Measurements from ENCODE around the gene AOAH.

The AOAH gene

GRCh38 chr7:36598054-36598674 lies 126.1 kb downstream of the AOAH start:
- no peak for DNase-seq

DNA sequence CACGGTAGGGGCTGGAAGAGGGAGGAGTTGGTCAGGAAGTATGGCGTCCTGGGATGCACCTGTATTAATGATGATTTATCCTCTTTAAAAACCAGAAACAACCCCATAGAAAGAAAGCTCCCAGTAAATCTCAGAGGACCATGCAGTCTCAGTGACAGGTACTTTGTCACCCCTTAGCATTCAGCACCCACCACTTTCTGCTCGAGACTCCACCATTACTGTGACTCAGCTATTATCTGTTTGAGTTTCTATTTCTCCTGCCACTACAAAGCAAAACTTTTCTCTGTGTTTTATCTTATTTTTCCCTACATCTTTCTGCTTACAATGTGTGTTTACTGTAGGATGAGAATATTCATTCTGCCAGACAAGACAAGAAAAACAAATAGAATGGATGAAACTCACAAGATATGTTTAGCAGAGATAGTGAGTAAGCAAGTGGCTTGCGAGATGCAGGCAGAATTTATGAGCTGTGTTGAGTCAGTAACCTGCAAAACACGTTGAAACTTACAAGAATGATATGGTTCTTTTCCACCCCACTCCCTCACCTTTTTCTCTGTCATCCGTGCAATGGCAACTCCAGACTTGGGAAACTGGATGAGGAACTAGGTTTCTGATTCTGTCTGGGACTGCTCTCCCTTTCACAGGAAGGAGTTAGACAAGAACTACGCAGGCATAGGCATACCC lies 127.1 kb downstream of the AOAH start:
- no peak for DNase-seq

DNA sequence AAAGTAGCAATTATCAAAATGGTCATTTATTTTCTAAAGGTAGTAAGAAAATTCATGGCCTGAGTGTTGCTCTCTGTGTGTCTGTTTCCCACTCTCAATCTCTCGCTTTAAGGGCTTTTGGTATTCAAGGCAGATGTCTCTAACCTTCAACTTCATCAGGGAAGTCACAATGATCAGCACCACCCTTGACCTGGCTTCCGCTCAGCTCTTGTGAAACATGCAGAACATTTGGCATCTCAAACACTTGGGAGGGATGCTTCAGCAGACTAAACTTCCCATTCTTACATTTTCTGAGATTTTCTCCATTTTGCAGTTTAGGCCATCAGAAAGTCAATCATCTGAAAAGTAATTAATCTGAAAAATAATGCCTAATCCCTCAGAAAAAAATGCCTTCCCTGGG lies 129.8 kb downstream of the AOAH start:
- no peak for DNase-seq

- no peak for DNase-seq
Observed at GRCh38 chr7:36591636-36592035, 132.7 kb downstream of the AOAH start.

- no peak for DNase-seq
Observed at GRCh38 chr7:36589391-36589790, 134.9 kb downstream of the AOAH start.

GRCh38 chr7:36583318-36583717 lies 141.0 kb downstream of the AOAH start:
- no peak for DNase-seq

- no peak for DNase-seq
Observed at GRCh38 chr7:36575832-36576231, 148.5 kb downstream of the AOAH start.

GRCh38 chr7:36573066-36573465 lies 151.2 kb downstream of the AOAH start:
- no peak for DNase-seq

- DNase-seq: no peak
Observed at GRCh38 chr7:36571190-36571560, 153.1 kb downstream of the AOAH start.

GRCh38 chr7:36570528-36571189 lies 153.6 kb downstream of the AOAH start:
- DNase-seq: no peak

GRCh38 chr7:36568452-36568849 lies 155.8 kb downstream of the AOAH start:
- DNase-seq: no peak

- no peak for DNase-seq
Observed at GRCh38 chr7:36567699-36568451, 156.4 kb downstream of the AOAH start.

GRCh38 chr7:36565792-36566356 lies 158.4 kb downstream of the AOAH start:
- no peak for DNase-seq

DNA sequence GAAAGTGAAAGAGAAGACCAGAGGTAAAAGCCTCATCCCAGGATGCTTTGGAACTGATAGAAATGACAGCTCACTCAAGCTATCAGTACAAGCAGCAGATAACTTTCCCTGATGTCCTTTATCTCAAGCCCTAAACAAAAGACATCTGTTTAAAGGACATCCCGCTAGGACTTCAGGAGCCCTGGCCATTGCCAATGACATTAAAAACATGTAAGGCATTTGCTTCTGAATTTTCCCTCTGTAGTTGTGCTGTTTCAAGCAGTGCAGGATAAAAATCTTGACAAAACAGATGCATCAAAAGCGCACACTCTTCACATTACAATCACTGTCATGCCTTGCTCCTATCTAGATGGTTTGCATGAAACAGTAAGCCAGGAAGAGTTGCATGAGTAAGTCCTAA lies 159.8 kb downstream of the AOAH start:
- no peak for DNase-seq

- no peak for DNase-seq
Observed at GRCh38 chr7:36563706-36564327, 160.5 kb downstream of the AOAH start.

DNA sequence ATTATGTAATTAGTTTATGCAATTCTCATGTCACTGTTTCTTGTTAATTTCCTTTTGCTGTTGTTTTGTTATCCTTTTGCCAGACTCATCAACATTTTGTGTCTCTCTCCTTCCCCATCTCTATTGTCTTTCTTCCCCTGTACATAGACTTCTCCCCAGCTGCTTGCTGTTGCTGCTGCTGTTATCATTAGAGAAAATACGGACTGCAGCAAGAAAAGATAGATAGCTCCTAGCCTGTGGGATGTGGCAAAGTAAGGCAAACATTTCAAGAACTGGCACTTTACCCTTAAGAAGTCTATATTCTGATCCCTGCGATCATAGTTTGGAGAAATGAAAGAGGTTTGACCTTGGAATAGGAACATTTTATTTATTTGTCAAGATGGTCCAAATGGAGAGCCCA lies 162.2 kb downstream of the AOAH start:
- DNase-seq: no peak

DNA sequence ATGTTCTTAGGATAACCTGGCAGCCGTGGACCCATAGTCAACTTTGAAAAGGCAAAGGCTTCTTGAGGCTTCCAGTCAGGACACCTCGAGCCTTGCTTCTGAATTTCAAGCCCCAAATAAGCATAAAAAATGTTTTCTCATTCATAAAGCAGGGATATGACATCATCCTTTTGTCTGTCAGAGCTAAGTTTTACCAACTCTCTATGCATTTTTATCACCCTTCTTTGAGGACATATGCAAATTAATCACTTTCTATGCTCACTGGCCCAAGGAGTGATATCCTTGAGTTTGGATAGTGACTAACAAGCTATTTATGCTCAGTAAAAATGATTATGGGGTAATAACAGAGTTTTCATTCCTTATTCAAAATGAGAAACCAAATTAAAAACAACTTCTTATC lies 175.3 kb downstream of the AOAH start:
- DNase-seq: no peak

DNA sequence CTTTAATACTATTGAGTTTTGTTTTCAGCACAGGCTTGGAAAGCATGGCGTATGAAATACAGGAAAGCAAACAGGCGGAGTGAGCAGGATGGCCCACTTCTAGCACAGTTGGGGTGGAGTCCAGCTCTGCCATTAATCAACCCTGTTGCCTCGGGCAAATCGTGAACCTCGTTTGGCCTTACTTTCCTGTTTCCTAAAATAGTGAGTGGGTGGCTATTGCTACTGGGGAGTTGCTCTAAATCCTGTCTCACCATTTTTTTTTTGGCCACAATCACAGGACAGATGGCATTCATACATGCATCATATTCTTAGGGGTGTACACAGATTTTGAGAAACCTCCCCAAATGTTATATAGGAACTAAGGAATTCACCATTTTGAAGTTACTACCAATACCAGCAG lies 176.9 kb downstream of the AOAH start:
- no peak for DNase-seq

DNA sequence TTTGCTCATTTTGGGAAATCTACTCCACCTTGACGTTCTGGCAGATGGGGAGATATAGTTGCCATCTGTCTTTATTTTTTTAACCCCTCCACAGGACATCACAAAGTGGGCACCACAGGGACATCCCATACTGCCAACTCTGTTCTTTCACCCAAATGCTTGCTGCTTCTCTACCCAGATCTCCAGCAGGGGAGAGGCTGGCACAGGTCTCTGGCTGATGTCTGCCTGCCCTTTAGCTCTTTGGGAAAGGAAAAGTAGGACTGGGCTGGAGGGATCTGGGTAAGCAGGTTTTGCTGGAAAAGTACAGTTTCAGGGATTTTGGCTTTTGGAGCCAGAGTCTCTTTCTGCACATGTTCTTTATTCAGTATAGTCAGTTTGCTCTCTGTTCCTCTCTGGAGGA lies 178.0 kb downstream of the AOAH start:
- DNase-seq: no peak

- no peak for DNase-seq
Observed at GRCh38 chr7:36545291-36545690, 179.0 kb downstream of the AOAH start.

DNA sequence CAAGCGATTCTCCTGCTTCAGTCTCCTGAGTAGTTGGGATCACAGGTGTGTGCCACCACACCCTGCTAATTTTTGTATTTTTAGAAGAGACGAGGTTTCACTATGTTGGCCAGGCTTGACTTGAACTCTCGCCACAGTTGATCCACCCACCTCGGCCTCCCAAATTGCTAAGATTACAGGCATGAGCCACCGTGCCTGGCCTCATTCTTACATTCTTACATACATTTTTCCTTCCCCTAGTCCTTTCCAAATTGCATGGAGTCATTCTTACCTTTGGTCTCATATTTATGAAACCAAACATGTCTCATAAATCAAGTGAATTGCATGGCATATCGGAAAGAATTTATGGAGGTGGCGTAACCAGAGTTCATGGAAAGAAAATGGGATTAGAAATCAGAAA lies 186.2 kb downstream of the AOAH start:
- no peak for DNase-seq

- DNase-seq: no peak
Observed at GRCh38 chr7:36535866-36536664, 188.2 kb downstream of the AOAH start.
